GM12874 (cell line): Measurements from ENCODE around the gene CAGE1.

Experiments used
- CTCF ChIP-seq: IDR thresholded peaks from 2 replicates; pipeline ENCODE4 v1.5.1; 2011; ENCODE audit warnings: low read depth, mild to moderate bottlenecking, control low read depth, low read length, moderate library complexity; ENCODE audit not compliant: insufficient read depth

Gene CAGE1

GRCh38 chr6:7341271-7341670, 48.3 kb downstream of the CAGE1 start:
- no peak for TF ChIP-seq CTCF

- peak; percentile 67 for TF ChIP-seq CTCF
These were observed 50.4 kb downstream of the CAGE1 start for GRCh38 chr6:7339007-7339732.

- no peak for TF ChIP-seq CTCF
These were observed 51.5 kb downstream of the CAGE1 start for GRCh38 chr6:7338031-7338430.

GRCh38 chr6:7335519-7335918, 54.0 kb downstream of the CAGE1 start:
- no peak for TF ChIP-seq CTCF

GRCh38 chr6:7334685-7335084, 54.9 kb downstream of the CAGE1 start:
- no peak for TF ChIP-seq CTCF

GRCh38 chr6:7332090-7332745, 57.3 kb downstream of the CAGE1 start:
- TF ChIP-seq CTCF = no peak

- no peak for TF ChIP-seq CTCF
These were observed 58.1 kb downstream of the CAGE1 start for GRCh38 chr6:7331452-7331851.
